SK-N-SH (cell line): ENCODE measurements around the gene CHMP1B.

Experiments used
- CTCF ChIP-seq: fragments of 200-600 bp; sonication (generic); IDR thresholded peaks from 2 replicates; pipeline ENCODE4 v1.6.1; 2017; ENCODE audit warnings: antibody characterized with exemption, mild to moderate bottlenecking, moderate library complexity
- EP300 ChIP-seq, 2 experiments: IDR thresholded peaks; 2 replicates each; pipeline versions ENCODE4 v1.4.0 to v1.6.1; 2012; ENCODE audit warnings: borderline replicate concordance in 1 of 2, low read depth in 1 of 2, low read length in 1 of 2

- no peak for TF ChIP-seq CTCF
- no peak for TF ChIP-seq EP300 (IDR thresholded peaks at IDR 0.05; ENCODE audit: borderline replicate concordance in 1 of 2, low read depth in 1 of 2, low read length in 1 of 2)
Observed at GRCh38 chr18:11868230-11868629, 17.0 kb downstream of the CHMP1B start.
